Inflammatory macrophage (primary cell): Measurements from ENCODE around the gene PROS1.
"Not testable (repeated sequence)": the region's sequence is repeated elsewhere in the genome, so short reads cannot be mapped to it uniquely, and the experiment has no call there.

Source experiments
- DNase-seq, 2 donors: peaks; one replicate each; pipeline ENCODE4 v3.0.0-alpha.2; 2020 to 2022

The PROS1 gene

DNA sequence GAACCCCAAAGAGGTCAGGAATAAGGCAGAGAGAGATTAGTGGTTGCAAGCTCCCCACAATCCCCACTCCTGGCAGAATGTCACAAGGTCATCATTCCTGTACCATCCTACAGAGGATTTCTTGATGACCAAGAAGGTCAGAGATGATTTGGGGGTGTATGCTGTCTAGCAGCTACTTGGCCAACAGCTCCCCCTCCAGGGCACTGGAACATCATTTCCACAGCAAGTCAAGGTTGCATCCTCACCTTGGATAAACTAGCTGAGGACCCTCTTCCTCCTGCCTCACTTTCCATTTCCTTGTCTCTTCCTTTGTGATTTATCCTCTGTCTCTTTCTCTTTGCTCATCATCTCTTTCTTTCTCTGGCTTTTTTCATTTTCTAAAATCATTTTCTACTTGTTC is 106.3 kb downstream of the PROS1 start:
- DNase-seq: no peak

DNA sequence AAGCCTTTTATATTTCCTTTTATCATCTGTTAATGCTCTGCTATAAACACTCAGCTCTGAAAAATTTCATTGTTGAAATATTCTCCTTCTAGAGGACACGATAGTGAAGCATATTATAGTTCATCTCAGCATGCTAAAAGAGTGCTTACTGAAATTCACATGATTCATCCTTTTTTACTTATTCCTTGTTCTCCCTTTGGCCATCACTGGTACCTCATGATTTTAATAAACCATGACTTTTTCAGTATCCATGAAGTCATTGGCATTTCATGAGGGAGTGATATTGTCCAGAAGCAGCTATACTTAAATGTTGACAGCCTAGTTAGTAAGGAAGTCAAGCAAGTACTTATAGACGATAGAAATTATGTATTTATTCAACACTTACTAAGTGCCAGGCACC is 112.7 kb downstream of the PROS1 start:
- DNase-seq: no peak

DNA sequence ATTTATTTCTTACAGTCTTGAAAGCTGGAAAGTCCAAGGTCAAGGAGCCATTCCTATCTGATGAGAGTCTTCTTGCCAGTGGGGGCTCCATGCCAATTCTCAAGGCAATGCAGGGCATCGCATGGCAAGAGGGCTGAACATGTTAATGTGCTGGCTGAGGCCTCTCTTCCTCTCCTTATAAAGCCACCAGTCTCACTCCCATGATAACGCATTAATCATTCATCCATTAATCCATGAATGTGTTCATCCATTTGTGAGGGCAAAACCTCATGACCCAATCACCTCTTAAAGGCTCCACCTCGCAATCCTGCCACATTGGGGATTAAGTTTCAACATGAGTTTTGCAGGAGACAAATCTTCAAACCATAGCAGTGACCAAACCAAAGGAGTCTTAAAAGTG is 118.3 kb downstream of the PROS1 start:
- no peak for DNase-seq

DNA sequence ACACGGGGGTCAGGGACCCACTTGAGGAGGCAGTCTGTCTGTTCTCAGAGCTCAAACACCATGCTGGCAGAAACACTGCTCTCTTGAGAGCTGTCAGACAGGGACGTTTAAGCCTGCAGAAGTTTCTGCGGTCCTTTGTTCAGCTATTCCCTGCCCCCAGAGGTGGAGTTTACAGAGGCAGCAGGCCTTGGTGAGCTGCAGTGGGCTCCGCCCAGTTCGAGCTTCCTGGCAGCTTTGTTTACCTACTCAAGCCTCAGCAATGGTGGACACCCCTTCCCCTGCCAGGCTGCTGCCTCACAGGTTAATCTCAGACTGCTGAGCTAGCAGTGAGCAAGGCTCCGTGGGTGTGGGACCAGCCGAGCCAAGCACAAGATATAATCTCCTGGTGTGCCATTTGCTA is 121.5 kb downstream of the PROS1 start:
- not testable (repeated sequence) for DNase-seq

DNA sequence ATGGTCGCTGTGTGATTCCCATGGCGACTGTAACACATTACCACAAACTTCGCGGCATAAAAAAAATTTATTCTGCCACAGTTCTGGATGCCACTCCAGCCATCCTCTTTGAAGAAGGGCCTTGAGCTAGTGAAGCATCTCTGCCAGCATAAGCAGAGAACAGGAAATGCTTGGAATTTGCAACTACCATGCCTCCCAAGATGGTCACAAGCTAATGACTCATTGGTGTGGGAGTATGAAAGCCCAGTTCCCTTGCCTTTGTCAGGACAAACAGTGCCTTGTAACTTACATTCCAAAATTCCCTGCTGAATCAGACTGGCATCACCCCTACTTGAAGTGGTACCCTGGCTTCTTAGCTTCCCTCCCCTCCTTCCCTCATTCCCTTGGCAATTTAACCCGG is 129.7 kb downstream of the PROS1 start:
- peak; percentile 55 to 68 for DNase-seq

DNA sequence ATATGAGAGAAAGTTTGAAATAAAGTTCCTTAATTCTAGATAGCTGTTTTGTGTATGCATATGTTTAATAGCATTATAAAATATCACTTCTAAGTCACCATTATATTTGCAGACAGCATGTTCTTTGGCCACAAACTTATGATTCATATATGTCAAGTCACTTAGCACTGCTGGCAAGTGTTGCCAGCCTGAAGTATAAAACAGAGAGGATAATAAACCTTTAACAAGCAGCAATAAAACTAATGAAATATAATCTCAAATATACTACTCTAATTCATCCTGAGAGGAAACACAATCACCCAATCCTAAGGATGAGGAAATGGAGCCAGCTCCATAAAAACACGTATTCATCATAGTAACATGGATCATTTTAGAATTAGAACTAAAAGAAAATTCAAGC is 134.5 kb downstream of the PROS1 start:
- not testable (repeated sequence) for DNase-seq
